GM19395 (cell line): ENCODE results near the gene EPHA2.

Experiments
- ATAC-seq: cut with Tn5 transposase; IDR thresholded peaks from one replicate; pipeline ENCODE4 v1.9.1; 2021; ENCODE audit warnings: mild to moderate bottlenecking, moderate library complexity; ENCODE audit not compliant: unreplicated experiment

Gene EPHA2

GRCh38 chr1:16139473-16139962 lies 16.4 kb downstream of the EPHA2 start:
- ATAC-seq = no peak

- no peak for ATAC-seq
Observed at GRCh38 chr1:16138772-16139221, 17.1 kb downstream of the EPHA2 start.

GRCh38 chr1:16137890-16138467 lies 17.9 kb downstream of the EPHA2 start:
- ATAC-seq = no peak

- no peak for ATAC-seq
Observed at GRCh38 chr1:16135501-16135900, 20.4 kb downstream of the EPHA2 start.

- no peak for ATAC-seq
Observed at GRCh38 chr1:16134906-16135305, 21.0 kb downstream of the EPHA2 start.

- ATAC-seq = no peak
Observed at GRCh38 chr1:16134066-16134801, 21.6 kb downstream of the EPHA2 start.

- ATAC-seq = no peak
Observed at GRCh38 chr1:16133007-16133961, 22.6 kb downstream of the EPHA2 start.

GRCh38 chr1:16132325-16132785 lies 23.5 kb downstream of the EPHA2 start:
- ATAC-seq = no peak

GRCh38 chr1:16131636-16132324 lies 24.1 kb downstream of the EPHA2 start:
- no peak for ATAC-seq

GRCh38 chr1:16130827-16131226 lies 25.0 kb downstream of the EPHA2 start:
- no peak for ATAC-seq

GRCh38 chr1:16129921-16130543 lies 25.8 kb downstream of the EPHA2 start:
- no peak for ATAC-seq

- ATAC-seq = no peak
Observed at GRCh38 chr1:16129316-16129715, 26.6 kb downstream of the EPHA2 start.

GRCh38 chr1:16128338-16128741 lies 27.5 kb downstream of the EPHA2 start:
- no peak for ATAC-seq

- no peak for ATAC-seq
Observed at GRCh38 chr1:16127676-16128337, 28.1 kb downstream of the EPHA2 start.

- ATAC-seq = no peak
Observed at GRCh38 chr1:16126743-16127515, 28.9 kb downstream of the EPHA2 start.

- ATAC-seq = no peak
Observed at GRCh38 chr1:16126160-16126559, 29.7 kb downstream of the EPHA2 start.

- ATAC-seq = no peak
Observed at GRCh38 chr1:16125483-16125882, 30.4 kb downstream of the EPHA2 start.

GRCh38 chr1:16125088-16125470 lies 30.8 kb downstream of the EPHA2 start:
- ATAC-seq = no peak
